AG04449 (cell line): ENCODE results near the gene PI16.

Source experiments
- CTCF ChIA-PET: fragments of 350-600 bp; formaldehyde crosslinking; extraction: SDS; loops from one replicate; lab custom pipeline; 2021; ENCODE audit warnings: antibody characterized with exemption; lab: Yijun Ruan, JAX
- POLR2A ChIA-PET: fragments of 400-600, 350-600 bp; formaldehyde crosslinking; extraction: SDS; loops from one replicate; lab custom pipeline; 2020; ENCODE audit warnings: antibody characterized with exemption, inconsistent platforms; lab: Yijun Ruan, JAX
- DNase-seq: peaks from one replicate; pipeline ENCODE4 v3.0.0-alpha.2; 2010; ENCODE audit warnings: low read depth, low spot score
- H3K4me3 ChIP-seq: 2 replicates; pipeline ENCODE4 v1.5.1; 2011; ENCODE audit warnings: low read depth, mild to moderate bottlenecking, control low read depth, low read length
- CTCF ChIP-seq: IDR thresholded peaks from one replicate; pipeline ENCODE4 v1.5.1; 2011; ENCODE audit warnings: mild to moderate bottlenecking, moderate library complexity, low read length, control low read depth, inconsistent platforms; ENCODE audit not compliant: insufficient read depth; ENCODE audit errors: missing control alignments

PI16 gene

GRCh38 chr6:36997811-36998722 lies 43.5 kb downstream of the PI16 start:
- no peak for DNase-seq
- TF ChIP-seq CTCF: no peak
- H3K4me3 ChIP-seq: no peak overlapping the region
- ChIA-PET CTCF (interaction anchor here (1.0 to 1.9 kb wide), 4 partner anchors 8 to 239 kb away, joined by 3 to 5 read pairs (median 3); no protein-coding TSS in a partner anchor), POLR2A (interaction anchor here (1.0 kb wide), 1 partner anchor 12 kb away, joined by 4 read pairs; the partner anchor contains the start of gene MTCH1)

- DNase-seq: no peak
- TF ChIP-seq CTCF: no peak
- ChIA-PET POLR2A (no interaction called here), CTCF (interaction anchor here (1.0 to 1.1 kb wide), 2 partner anchors 19 to 239 kb away, joined by 3 read pairs; no protein-coding TSS in a partner anchor)
- no peak overlapping the region for H3K4me3 ChIP-seq
These were observed 44.1 kb downstream of the PI16 start for GRCh38 chr6:36998723-36999038.

- ChIA-PET POLR2A (no interaction called here), CTCF (interaction anchor here (1.0 to 1.2 kb wide), 3 partner anchors 18 to 240 kb away, joined by 3 to 5 read pairs (median 3); no protein-coding TSS in a partner anchor)
- no peak for TF ChIP-seq CTCF
- no peak for DNase-seq
- H3K4me3 ChIP-seq: no peak overlapping the region
These were observed 44.7 kb downstream of the PI16 start for GRCh38 chr6:36999061-36999750.

- ChIA-PET CTCF (interaction anchor here (1.2 kb wide), 1 partner anchor 19 kb away, joined by 5 read pairs; no protein-coding TSS in a partner anchor), POLR2A (no interaction called here)
- no peak overlapping the region for H3K4me3 ChIP-seq
- no peak for TF ChIP-seq CTCF
- DNase-seq: no peak
These were observed 45.2 kb downstream of the PI16 start for GRCh38 chr6:36999751-37000125.

GRCh38 chr6:37004044-37004980 lies 49.8 kb downstream of the PI16 start:
- H3K4me3 ChIP-seq: no peak overlapping the region
- POLR2A ChIA-PET: no interaction called here
- CTCF ChIA-PET: interaction anchor here (0.7 to 4.2 kb wide), 4 partner anchors 13 to 239 kb away, joined by 3 to 55 read pairs (median 7); partner anchors contain the start of gene C6orf89
- no peak for TF ChIP-seq CTCF
- DNase-seq: no peak
